MM.1S (cell line): ENCODE data around the gene THRB.

ENCODE experiments used
- CTCF ChIP-seq: fragments of 300-600 bp; sonication (generic); IDR thresholded peaks from 2 replicates; pipeline ENCODE4 v1.5.1; 2016; ENCODE audit warnings: antibody characterized with exemption, low read length, mixed read lengths
- EZH2 ChIP-seq: fragments of 300-600 bp; sonication (generic); optimal IDR thresholded peaks from 2 replicates; pipeline ENCODE3; 2017; ENCODE audit warnings: low read depth, mild to moderate bottlenecking, antibody characterized with exemption, low read length, mixed read lengths
- EZH2phosphoT487 ChIP-seq: fragments of 300-600 bp; sonication (generic); IDR thresholded peaks from 2 replicates; pipeline ENCODE4 v1.6.1; 2018; ENCODE audit warnings: antibody characterized with exemption, low read length

- TF ChIP-seq CTCF (no peak), EZH2 (no peak), EZH2phosphoT487 (no peak)
These were observed 268.3 kb downstream of the THRB start for GRCh38 chr3:24226397-24226796.
